DOHH2 (cell line): ENCODE data around the gene MALRD1.

Experiments used
- H3F3A ChIP-seq: fragments of 200-600 bp; sonication (generic), shearing (Covaris generic); 2 replicates; pipeline ENCODE4 v1.6.0; 2016; ENCODE audit warnings: antibody characterized with exemption, mild to moderate bottlenecking; ENCODE audit not compliant: control insufficient read depth, insufficient read depth
- H3K27ac ChIP-seq: fragments of 200-600 bp; sonication (generic); 2 replicates; pipeline ENCODE4 v1.5.1; 2014; ENCODE audit warnings: low read depth, mild to moderate bottlenecking, low read length, moderate library complexity
- H3K27me3 ChIP-seq: fragments of 200-600 bp; sonication (generic); 2 replicates; pipeline ENCODE4 v1.6.1; 2014; ENCODE audit warnings: mild to moderate bottlenecking, low read length, mixed read lengths; ENCODE audit not compliant: control insufficient read depth
- H3K36me3 ChIP-seq: fragments of 200-600 bp; sonication (generic); 2 replicates; pipeline ENCODE4 v1.6.1; 2014; ENCODE audit warnings: mild to moderate bottlenecking, low read length, moderate library complexity, mixed read lengths; ENCODE audit not compliant: control insufficient read depth
- H3K4me1 ChIP-seq: fragments of 200-600 bp; sonication (generic); 2 replicates; pipeline ENCODE4 v1.6.1; 2014; ENCODE audit warnings: mild to moderate bottlenecking, low read length, mixed read lengths; ENCODE audit not compliant: control insufficient read depth
- H3K4me2 ChIP-seq: fragments of 200-600 bp; sonication (generic); 2 replicates; pipeline ENCODE4 v1.6.0; 2014; ENCODE audit warnings: mild to moderate bottlenecking, low read length, moderate library complexity
- H3K4me3 ChIP-seq: fragments of 200-600 bp; sonication (generic); 2 replicates; pipeline ENCODE4 v1.5.1; 2014; ENCODE audit warnings: mild to moderate bottlenecking, low read length, mixed read lengths
- H3K79me2 ChIP-seq: fragments of 200-600 bp; sonication (generic); 2 replicates; pipeline ENCODE4 v1.6.1; 2014; ENCODE audit warnings: mild to moderate bottlenecking, low read length, mixed read lengths; ENCODE audit not compliant: control insufficient read depth
- H3K9me2 ChIP-seq: fragments of 200-600 bp; sonication (generic); replicated peaks from 2 replicates; pipeline ENCODE4 v1.6.1; 2014; ENCODE audit warnings: mild to moderate bottlenecking, low read length, mixed read lengths; ENCODE audit not compliant: control insufficient read depth
- H3K9me3 ChIP-seq: fragments of 200-600 bp; sonication (generic); 2 replicates; pipeline ENCODE4 v1.6.1; 2014; ENCODE audit warnings: antibody characterized with exemption, low read length, mixed read lengths; ENCODE audit not compliant: control insufficient read depth, insufficient read depth
- H4K20me1 ChIP-seq: fragments of 200-600 bp; sonication (generic); 2 replicates; pipeline ENCODE4 v1.6.0; 2014; ENCODE audit warnings: low read depth, mild to moderate bottlenecking, antibody characterized with exemption, low read length, moderate library complexity; ENCODE audit not compliant: control insufficient read depth, insufficient read depth
- EZH2phosphoT487 ChIP-seq: fragments of 200-600 bp; sonication (generic); IDR thresholded peaks from 2 replicates; pipeline ENCODE4 v1.6.1; 2017; ENCODE audit warnings: borderline replicate concordance, mild to moderate bottlenecking, antibody characterized with exemption, low read length, moderate library complexity, mixed read lengths
- TF ChIP-seq, protein P1 (sequence below): fragments of 200-600 bp; sonication (generic); IDR thresholded peaks from one replicate; pipeline ENCODE4 v1.5.1; 2014; ENCODE audit warnings: antibody characterized with exemption, mild to moderate bottlenecking, low read depth, low read length; ENCODE audit not compliant: poor library complexity, severe bottlenecking

The MALRD1 gene

DNA sequence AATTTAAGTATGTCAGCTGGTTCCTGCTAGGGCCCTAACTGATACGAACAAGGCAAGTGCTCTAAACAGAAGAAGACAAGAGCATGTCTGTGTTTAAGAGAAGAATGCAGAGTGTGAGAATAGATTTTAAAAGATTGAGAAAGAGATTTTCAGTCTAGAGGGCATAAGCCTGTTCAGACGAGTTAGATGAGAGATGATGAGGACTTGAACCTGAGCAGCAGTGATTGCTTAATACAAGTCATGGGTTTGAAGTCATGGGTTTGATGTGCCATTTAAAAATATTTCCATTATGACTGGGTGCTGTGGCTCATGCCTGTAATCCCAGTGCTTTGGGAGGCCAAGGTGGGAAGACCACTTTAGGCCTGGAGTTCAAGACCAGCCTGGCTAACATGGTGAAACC, 658.8 kb downstream of the MALRD1 start:
- Histone ChIP-seq H3K4me2 (no peak overlapping the region), H3K4me1 (no peaks in the 10 kb centered on the region), H3K36me3 (no peaks in the 10 kb centered on the region), H3K9me2 (no peaks in the 10 kb centered on the region), H3K27me3 (no peaks in the 10 kb centered on the region), H3K79me2 (no peaks in the 10 kb centered on the region), H3K9me3 (no peaks in the 10 kb centered on the region), H3K27ac (no peak overlapping the region), H3F3A (no peaks in the 10 kb centered on the region), H4K20me1 (no peaks in the 10 kb centered on the region), H3K4me3 (no peak overlapping the region)
- TF ChIP-seq EZH2phosphoT487 = no peak
- TF ChIP-seq, protein P1, sequence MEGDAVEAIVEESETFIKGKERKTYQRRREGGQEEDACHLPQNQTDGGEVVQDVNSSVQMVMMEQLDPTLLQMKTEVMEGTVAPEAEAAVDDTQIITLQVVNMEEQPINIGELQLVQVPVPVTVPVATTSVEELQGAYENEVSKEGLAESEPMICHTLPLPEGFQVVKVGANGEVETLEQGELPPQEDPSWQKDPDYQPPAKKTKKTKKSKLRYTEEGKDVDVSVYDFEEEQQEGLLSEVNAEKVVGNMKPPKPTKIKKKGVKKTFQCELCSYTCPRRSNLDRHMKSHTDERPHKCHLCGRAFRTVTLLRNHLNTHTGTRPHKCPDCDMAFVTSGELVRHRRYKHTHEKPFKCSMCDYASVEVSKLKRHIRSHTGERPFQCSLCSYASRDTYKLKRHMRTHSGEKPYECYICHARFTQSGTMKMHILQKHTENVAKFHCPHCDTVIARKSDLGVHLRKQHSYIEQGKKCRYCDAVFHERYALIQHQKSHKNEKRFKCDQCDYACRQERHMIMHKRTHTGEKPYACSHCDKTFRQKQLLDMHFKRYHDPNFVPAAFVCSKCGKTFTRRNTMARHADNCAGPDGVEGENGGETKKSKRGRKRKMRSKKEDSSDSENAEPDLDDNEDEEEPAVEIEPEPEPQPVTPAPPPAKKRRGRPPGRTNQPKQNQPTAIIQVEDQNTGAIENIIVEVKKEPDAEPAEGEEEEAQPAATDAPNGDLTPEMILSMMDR = no peak

DNA sequence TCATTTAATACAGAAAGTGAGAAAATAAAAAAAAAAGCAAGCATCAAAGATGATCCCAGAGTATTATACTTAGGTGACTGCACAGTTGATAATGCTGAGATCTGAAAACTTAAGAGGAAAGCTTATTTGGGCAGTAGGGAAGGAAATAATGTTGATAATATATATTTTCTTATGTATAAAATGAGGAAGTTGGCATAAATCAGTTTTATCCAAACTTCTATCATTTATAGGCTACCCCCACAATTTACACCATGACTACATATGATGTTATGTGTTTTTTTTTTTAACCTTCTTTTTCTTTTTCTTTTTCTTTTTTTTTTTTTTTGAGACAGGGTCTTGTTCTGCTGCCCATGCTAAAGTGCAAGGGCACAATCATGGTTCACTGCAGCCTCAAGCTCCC, 659.4 kb downstream of the MALRD1 start:
- Histone ChIP-seq H3K4me3 (no peak overlapping the region), H3F3A (no peaks in the 10 kb centered on the region), H3K9me3 (no peaks in the 10 kb centered on the region), H3K4me1 (no peaks in the 10 kb centered on the region), H3K36me3 (no peaks in the 10 kb centered on the region), H3K9me2 (no peaks in the 10 kb centered on the region), H3K27me3 (no peaks in the 10 kb centered on the region), H3K79me2 (no peaks in the 10 kb centered on the region), H3K27ac (no peak overlapping the region), H3K4me2 (no peak overlapping the region), H4K20me1 (no peaks in the 10 kb centered on the region)
- no peak for TF ChIP-seq EZH2phosphoT487
- TF ChIP-seq, protein P1 = no peak

DNA sequence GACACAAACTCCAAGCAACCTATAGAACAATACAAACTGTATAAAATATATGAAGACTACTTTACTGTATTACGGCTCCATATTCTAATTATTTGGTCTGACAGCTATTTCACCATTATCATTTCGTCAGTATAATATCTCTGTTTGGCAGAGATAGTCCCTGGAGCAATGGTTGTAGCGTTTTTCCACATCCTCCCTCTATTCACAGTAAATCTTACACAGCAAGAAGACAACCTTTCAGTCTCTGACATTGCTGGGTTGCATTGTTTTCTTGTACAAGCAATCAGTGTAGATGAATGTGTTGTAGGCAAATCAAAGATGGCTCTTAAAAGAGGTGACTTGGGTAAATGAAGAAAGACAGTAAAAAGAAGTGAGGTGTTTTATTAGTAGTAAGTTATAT, 662.0 kb downstream of the MALRD1 start:
- H3K9me3 ChIP-seq = no peaks in the 10 kb centered on the region; the same call in 1 of the 2 replicates
- no peaks in the 10 kb centered on the region for H3K79me2 ChIP-seq
- H3K36me3 ChIP-seq = no peaks in the 10 kb centered on the region
- no peaks in the 10 kb centered on the region for H3K27me3 ChIP-seq
- H3K27ac ChIP-seq = no peak overlapping the region
- no peaks in the 10 kb centered on the region for H3F3A ChIP-seq
- H3K9me2 ChIP-seq = no peaks in the 10 kb centered on the region
- no peaks in the 10 kb centered on the region for H4K20me1 ChIP-seq
- H3K4me2 ChIP-seq = no peak overlapping the region
- TF ChIP-seq, protein P1 = no peak
- TF ChIP-seq EZH2phosphoT487 = no peak
- no peak overlapping the region for H3K4me3 ChIP-seq
- H3K4me1 ChIP-seq = no peaks in the 10 kb centered on the region

DNA sequence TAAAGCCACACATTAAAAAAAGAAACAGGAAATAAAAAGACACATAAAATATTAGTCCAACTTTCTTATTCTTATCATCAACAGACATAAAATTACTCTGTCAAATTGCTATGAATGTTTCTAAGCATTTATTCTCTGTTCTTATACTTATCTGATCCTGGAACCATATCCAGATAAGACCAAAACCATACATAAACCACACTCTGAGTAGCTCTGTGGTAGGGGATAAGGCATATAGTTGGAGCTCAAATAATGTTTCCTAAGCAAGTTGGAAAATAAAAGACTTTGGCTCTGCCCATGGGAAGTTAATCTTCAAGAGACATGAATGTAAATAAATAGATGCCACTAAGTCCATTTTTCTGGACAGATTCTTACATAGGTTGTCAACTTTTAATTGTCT, 664.6 kb downstream of the MALRD1 start:
- no peaks in the 10 kb centered on the region for H4K20me1 ChIP-seq
- peaks cover under 1% of the 10 kb centered on the region; the same call in 1 of the 2 replicates for H3K9me3 ChIP-seq
- H3K27ac ChIP-seq = no peak overlapping the region
- H3K79me2 ChIP-seq = no peaks in the 10 kb centered on the region
- TF ChIP-seq, protein P1 = no peak
- no peak for TF ChIP-seq EZH2phosphoT487
- no peaks in the 10 kb centered on the region for H3F3A ChIP-seq
- H3K27me3 ChIP-seq = no peaks in the 10 kb centered on the region
- no peaks in the 10 kb centered on the region for H3K36me3 ChIP-seq
- H3K4me3 ChIP-seq = no peak overlapping the region
- H3K4me2 ChIP-seq = no peak overlapping the region
- H3K4me1 ChIP-seq = no peaks in the 10 kb centered on the region
- no peaks in the 10 kb centered on the region for H3K9me2 ChIP-seq
